K562 (cell line): ENCODE results near the gene CUL1. TPM values are rescaled to one million over a fixed set of nuclear protein-coding genes. Genes with fewer than 3 reads are reported as not detected.

Source experiments
- ATAC-seq: fragments of 200-7000 bp; cut with Tn5 transposase; 3 replicates; pipeline ENCODE4 v1.9.1; 2020; ENCODE audit warnings: moderate library complexity
- BruUV-seq: library from RNA; stranded (reverse); fragments of 400-500 nt; replicated peaks from 2 replicates; lab custom pipeline; 2021; lab: Mats Ljungman, UMichigan
- CTCF ChIA-PET: fragments of 300-600 bp; formaldehyde crosslinking; extraction: SDS; loops from one replicate; lab custom pipeline; 2021; ENCODE audit warnings: low intra/inter-chr PET ratio; lab: Yijun Ruan, JAX
- POLR2A ChIA-PET: fragments of 300-600, 350-650 bp; sonication (Branson Sonifier 250); formaldehyde crosslinking; extraction: SDS; loops from one replicate; lab custom pipeline; 2021; ENCODE audit warnings: antibody characterized with exemption, inconsistent platforms; lab: Yijun Ruan, JAX
- DNase-seq, 4 experiments: peaks; one replicate each; pipeline versions ENCODE4 v3.0.0 to v3.0.0-alpha.2; 2011 to 2018; ENCODE audit warnings: low spot score in 3 of 4, mixed read lengths in 3 of 4; ENCODE audit errors: extremely low read depth in 1 of 4
- FAIRE-seq: peaks from 2 replicates; lab custom pipeline; 2011; peaks lifted over from hg19 to GRCh38; lab: Jason Lieb, UNC
- H2AFZ ChIP-seq: 2 replicates; pipeline ENCODE4 v1.6.0; 2011; ENCODE audit warnings: low read depth, low read length, control low read depth, inconsistent platforms
- H3K27ac ChIP-seq: fragments of 200-600 bp; 3 replicates; pipeline ENCODE4 v1.8.0; 2011; ENCODE audit warnings: low read depth, mild to moderate bottlenecking, control low read depth, inconsistent platforms, low read length, moderate library complexity, mixed read lengths; ENCODE audit errors: extremely low read depth
- H3K27me3 ChIP-seq, 2 experiments: fragments of 300-600 bp in 1 of 2; 2 replicates in 1 of 2; 3 replicates in 1 of 2; pipeline versions ENCODE4 v1.6.0 to v1.8.0; 2011; ENCODE audit warnings: inconsistent platforms in 2 of 2, low read length in 2 of 2, mild to moderate bottlenecking in 1 of 2, mixed read lengths in 1 of 2, moderate library complexity in 1 of 2; ENCODE audit not compliant: control insufficient read depth in 2 of 2, insufficient read depth in 2 of 2
- H3K36me3 ChIP-seq: fragments of 300-600 bp; 3 replicates; pipeline ENCODE4 v1.8.0; 2011; ENCODE audit warnings: mild to moderate bottlenecking, low read length, inconsistent platforms; ENCODE audit not compliant: control insufficient read depth, insufficient read depth
- H3K4me1 ChIP-seq, 2 experiments: fragments of 200-600 bp in 1 of 2; replicated peaks in 1 of 2; 2 replicates in 1 of 2; 3 replicates in 1 of 2; pipeline versions ENCODE4 v1.5.1 to v1.8.0; 2011; ENCODE audit warnings: inconsistent platforms in 2 of 2, low read length in 2 of 2, mild to moderate bottlenecking in 1 of 2, mixed read lengths in 1 of 2, moderate library complexity in 1 of 2; ENCODE audit not compliant: control insufficient read depth in 2 of 2, insufficient read depth in 2 of 2
- H3K4me2 ChIP-seq: 2 replicates; pipeline ENCODE4 v1.6.1; 2011; ENCODE audit warnings: low read length, control low read depth, inconsistent platforms, mixed read lengths; ENCODE audit not compliant: insufficient read depth
- H3K4me3 ChIP-seq: fragments of 200-600 bp; sonication (generic), shearing (Covaris generic); 2 replicates; pipeline ENCODE4 v1.5.1; 2016; ENCODE audit warnings: control low read depth, inconsistent platforms
- H3K79me2 ChIP-seq: fragments of 200-600 bp; 3 replicates; pipeline ENCODE4 v1.8.0; 2011; ENCODE audit warnings: low read length, inconsistent platforms; ENCODE audit not compliant: control insufficient read depth, insufficient read depth
- H3K9ac ChIP-seq, 2 experiments: 2 replicates each; pipeline versions ENCODE4 v1.6.0 to v1.6.1; 2011; ENCODE audit warnings: low read depth in 2 of 2, low read length in 2 of 2, control low read depth in 1 of 2, inconsistent platforms in 1 of 2, mild to moderate bottlenecking in 1 of 2, mixed read lengths in 1 of 2; ENCODE audit not compliant: insufficient read depth in 1 of 2
- H3K9me1 ChIP-seq: one replicate; pipeline ENCODE4 v1.6.0; 2011; ENCODE audit warnings: inconsistent platforms, mild to moderate bottlenecking, low read length, moderate library complexity; ENCODE audit not compliant: control insufficient read depth, insufficient read depth
- H3K9me3 ChIP-seq: replicated peaks from 2 replicates; pipeline ENCODE4 v1.5.1; 2011; ENCODE audit warnings: low read depth, low read length, inconsistent platforms; ENCODE audit not compliant: control insufficient read depth, insufficient read depth
- H4K20me1 ChIP-seq: replicated peaks from 2 replicates; pipeline ENCODE4 v1.6.1; 2011; ENCODE audit warnings: low read length, inconsistent platforms, mixed read lengths; ENCODE audit not compliant: control insufficient read depth, insufficient read depth
- ARID2 ChIP-seq: fragments of 450-650 bp; IDR thresholded peaks from 2 replicates; pipeline ENCODE4 v1.6.1; 2017; ENCODE audit warnings: antibody characterized with exemption, mild to moderate bottlenecking
- CBFB ChIP-seq: sonication (generic); formaldehyde crosslinking; IDR thresholded peaks from 2 replicates; pipeline ENCODE4 v1.4.0; 2020; ENCODE audit warnings: mild to moderate bottlenecking, missing genetic modification reagents
- DEAF1 ChIP-seq: fragments of 450-650 bp; formaldehyde crosslinking; IDR thresholded peaks from 2 replicates; pipeline ENCODE4 v1.4.0; 2020; ENCODE audit warnings: mild to moderate bottlenecking, moderate library complexity
- DMBX1 ChIP-seq: fragments of 250-450 bp; sonication (Bioruptor Pico); IDR thresholded peaks from 2 replicates; pipeline ENCODE4 v1.8.0; 2022; ENCODE audit warnings: inconsistent platforms, mild to moderate bottlenecking, moderate library complexity, borderline replicate concordance
- ELF2 ChIP-seq: fragments of 250-450 bp; sonication (Bioruptor Pico); IDR thresholded peaks from 2 replicates; pipeline ENCODE4 v1.5.0; 2021; ENCODE audit warnings: mild to moderate bottlenecking
- ELF4 ChIP-seq: fragments of 450-650 bp; formaldehyde crosslinking; IDR thresholded peaks from 2 replicates; pipeline ENCODE4 v1.4.0; 2022; ENCODE audit warnings: missing genetic modification characterization
- HDAC2 ChIP-seq: fragments of 450-650 bp; IDR thresholded peaks from 2 replicates; pipeline ENCODE4 v1.6.1; 2016; ENCODE audit warnings: mild to moderate bottlenecking
- LCOR ChIP-seq: sonication (generic); formaldehyde crosslinking; IDR thresholded peaks from 2 replicates; pipeline ENCODE4 v1.8.0; 2022; ENCODE audit warnings: mild to moderate bottlenecking, missing genetic modification reagents
- RBM14 ChIP-seq: fragments of 200-400 bp; formaldehyde crosslinking; IDR thresholded peaks from 2 replicates; pipeline ENCODE4 v1.6.1; 2018; ENCODE audit warnings: low read depth, mild to moderate bottlenecking, low read length, moderate library complexity, borderline replicate concordance; ENCODE audit not compliant: insufficient read depth
- RFX5 ChIP-seq: IDR thresholded peaks from 2 replicates; pipeline ENCODE4 v1.6.1; 2011; ENCODE audit warnings: low read depth, mild to moderate bottlenecking, improper control_type of control experiment, low read length
- SMARCA5 ChIP-seq: fragments of 450-650 bp; IDR thresholded peaks from 2 replicates; pipeline ENCODE4 v1.6.1; 2016
- STAT5A ChIP-seq: IDR thresholded peaks from 2 replicates; pipeline ENCODE4 v1.6.1; 2012; ENCODE audit warnings: low read length, inconsistent platforms, borderline replicate concordance
- TAF1 ChIP-seq: IDR thresholded peaks from 2 replicates; pipeline ENCODE4 v1.6.1; 2011; ENCODE audit warnings: mild to moderate bottlenecking, low read length, moderate library complexity; ENCODE audit not compliant: insufficient read depth, control insufficient read depth, severe bottlenecking; ENCODE audit errors: extremely low read depth
- TCF7L2 ChIP-seq: fragments of 150-350 bp; IDR thresholded peaks from 2 replicates; pipeline ENCODE4 v1.6.1; 2016; ENCODE audit warnings: low read depth, mild to moderate bottlenecking, low read length, moderate library complexity
- THAP12 ChIP-seq: fragments of 250-450 bp; sonication (Bioruptor Pico); IDR thresholded peaks from 2 replicates; pipeline ENCODE4 v1.9.0; 2021; ENCODE audit warnings: mild to moderate bottlenecking, inconsistent platforms
- ZBTB5 ChIP-seq: fragments of 450-650 bp; IDR thresholded peaks from 2 replicates; pipeline ENCODE4 v1.6.1; 2017; ENCODE audit warnings: antibody characterized with exemption
- WGBS: fragments of 100-300 bp; shearing (Covaris generic); methylation state at CpG from one replicate; pipeline ENCODE4 v1.1.6; 2016; ENCODE audit warnings: low coverage, mixed read lengths; ENCODE audit not compliant: insufficient coverage; ENCODE audit errors: missing lambda C conversion rate; 5-methylcytosine and 5-hydroxymethylcytosine counted together
- in situ Hi-C: fragments of 300-500 bp; cut with MboI; formaldehyde crosslinking; loops from 4 replicates; pipeline ENCODE4 v1.15.0; 2018; ENCODE audit warnings: inconsistent platforms, mixed read lengths
- intact Hi-C: fragments of 100-400 bp; cut with micrococcal nuclease; formaldehyde crosslinking; loops from 2 replicates; pipeline ENCODE4 v1.14.2; 2022
- polyA plus RNA-seq, 8 experiments: library from polyadenylated mRNA; depleted of rRNA in 4 of 8; stranded (reverse) in 5 of 8; unstranded in 3 of 8; fragments of >200 nt; fragmentation: Nextera tagmentation in 2 of 8; fragmentation: Illumina TruSeq in 1 of 8; extraction: Ambion mirVana in 2 of 8; extraction: Trizol in 1 of 8; gene quantifications; 2 replicates each; pipeline versions ENCODE4 v1.2.1 to v1.2.3, GENCODE V29; 2011 to 2014; ENCODE audit warnings: inconsistent platforms in 1 of 8, missing spikeins in 1 of 8
- total RNA-seq, 7 experiments: library from RNA; depleted of rRNA in 6 of 7; stranded (reverse); fragments of >200 nt in 6 of 7; fragmentation: Illumina TruSeq in 2 of 7; extraction: Trizol in 2 of 7; gene quantifications; 2 replicates each; pipeline versions ENCODE4 v1.2.1 to v1.2.3, GENCODE V29; 2011 to 2021; ENCODE audit warnings: low replicate concordance in 1 of 7
- TF ChIP-seq, protein P1 (sequence below): sonication (generic); formaldehyde crosslinking; IDR thresholded peaks from 2 replicates; pipeline ENCODE4 v1.4.0; 2020; ENCODE audit warnings: mild to moderate bottlenecking, missing genetic modification reagents

The CUL1 gene
- total and polyA plus RNA-seq, 9 of the 15 experiments (the other 6 are each of a cell fraction or from before 2014, with no cell fraction given): 31.5 to 107 (median 96.5) TPM

GRCh38 chr7:148733496-148733895 is 34.8 kb downstream of the CUL1 start:
- Histone ChIP-seq H3K9me1 (no peaks in the 10 kb centered on the region), H4K20me1 (peaks cover 9% of the 10 kb centered on the region), H3K4me1 (peaks cover 0 to 7% of the 10 kb centered on the region in 2 experiments; a peak in 1 of 5 replicates), H3K9ac (no peak overlapping the region), H3K4me2 (no peak overlapping the region), H2AFZ (no peak overlapping the region), H3K79me2 (peaks cover 86% of the 10 kb centered on the region), H3K27me3 (no peaks in the 10 kb centered on the region), H3K4me3 (no peak overlapping the region), H3K27ac (no peak overlapping the region), H3K9me3 (no peaks in the 10 kb centered on the region), H3K36me3 (peaks cover 87% of the 10 kb centered on the region)
- DNase-seq: no peak
- POLR2A ChIA-PET: no interaction called here
- TF ChIP-seq LCOR (CRISPR knock-in tag): no peak
- no peak for TF ChIP-seq DMBX1
- TF ChIP-seq THAP12: no peak
- no peak for TF ChIP-seq STAT5A
- no peak for TF ChIP-seq ELF2
- TF ChIP-seq TCF7L2: no peak
- no peak for TF ChIP-seq TAF1
- no peak for TF ChIP-seq ARID2
- no peak for TF ChIP-seq HDAC2
- no peak for TF ChIP-seq ELF4 (CRISPR knock-in tag)
- TF ChIP-seq DEAF1 (CRISPR knock-in tag): no peak
- no peak for TF ChIP-seq CBFB (CRISPR knock-in tag)
- TF ChIP-seq, protein P1, sequence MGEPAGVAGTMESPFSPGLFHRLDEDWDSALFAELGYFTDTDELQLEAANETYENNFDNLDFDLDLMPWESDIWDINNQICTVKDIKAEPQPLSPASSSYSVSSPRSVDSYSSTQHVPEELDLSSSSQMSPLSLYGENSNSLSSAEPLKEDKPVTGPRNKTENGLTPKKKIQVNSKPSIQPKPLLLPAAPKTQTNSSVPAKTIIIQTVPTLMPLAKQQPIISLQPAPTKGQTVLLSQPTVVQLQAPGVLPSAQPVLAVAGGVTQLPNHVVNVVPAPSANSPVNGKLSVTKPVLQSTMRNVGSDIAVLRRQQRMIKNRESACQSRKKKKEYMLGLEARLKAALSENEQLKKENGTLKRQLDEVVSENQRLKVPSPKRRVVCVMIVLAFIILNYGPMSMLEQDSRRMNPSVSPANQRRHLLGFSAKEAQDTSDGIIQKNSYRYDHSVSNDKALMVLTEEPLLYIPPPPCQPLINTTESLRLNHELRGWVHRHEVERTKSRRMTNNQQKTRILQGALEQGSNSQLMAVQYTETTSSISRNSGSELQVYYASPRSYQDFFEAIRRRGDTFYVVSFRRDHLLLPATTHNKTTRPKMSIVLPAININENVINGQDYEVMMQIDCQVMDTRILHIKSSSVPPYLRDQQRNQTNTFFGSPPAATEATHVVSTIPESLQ (CRISPR knock-in tag): no peak
- TF ChIP-seq RFX5: no peak
- no peak for TF ChIP-seq ZBTB5
- TF ChIP-seq SMARCA5: no peak
- TF ChIP-seq RBM14: no peak
- no TSS peak for BruUV-seq
- ATAC-seq: no peak
- WGBS: 94% methylated on average over 2 of the region's 2 CpGs
- no peak for FAIRE-seq
- in situ Hi-C loops (no loop called here), intact Hi-C loops (no loop called here)
- CTCF ChIA-PET: no interaction called here
